Peyer's patch (tissue), 4 donors: ENCODE results near the gene SMIM34.

Experiments used
- POLR2A ChIP-seq, 2 donors: fragments of 450-650 bp; IDR thresholded peaks; one replicate each; pipeline ENCODE4 v1.5.1; 2017; ENCODE audit warnings: antibody characterized with exemption in 2 of 2, mild to moderate bottlenecking in 2 of 2, moderate library complexity in 2 of 2
- TF ChIP-seq, protein P1 (sequence below), 6 experiments: fragments of 450-650 bp in 4 of 6; fragments of 200-600 bp in 2 of 6; sonication (generic) in 1 of 6; IDR thresholded peaks; one replicate each; pipeline ENCODE4 v1.5.1; 2017 to 2019; ENCODE audit warnings: antibody characterized with exemption in 6 of 6, mild to moderate bottlenecking in 3 of 6, moderate library complexity in 1 of 6

DNA sequence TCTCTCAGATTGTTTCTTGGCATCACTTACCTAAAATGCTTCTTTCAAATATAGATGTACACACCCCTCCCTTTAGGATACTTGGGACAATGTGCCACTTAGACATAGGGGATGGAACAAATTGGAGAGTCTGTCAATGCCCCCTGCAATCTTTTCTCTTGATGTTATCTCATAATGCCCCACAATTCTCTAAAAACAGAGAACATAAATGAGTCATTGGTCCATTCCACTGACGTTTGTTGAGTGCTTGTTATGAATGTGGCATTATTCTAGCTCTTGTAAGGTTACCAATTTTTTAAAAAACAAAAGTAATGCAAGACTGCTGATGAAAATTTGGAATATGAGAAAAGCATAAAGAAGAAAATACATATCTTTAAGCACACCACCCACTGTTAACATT lies 54.0 kb downstream of the SMIM34 start:
- TF ChIP-seq, protein P1, sequence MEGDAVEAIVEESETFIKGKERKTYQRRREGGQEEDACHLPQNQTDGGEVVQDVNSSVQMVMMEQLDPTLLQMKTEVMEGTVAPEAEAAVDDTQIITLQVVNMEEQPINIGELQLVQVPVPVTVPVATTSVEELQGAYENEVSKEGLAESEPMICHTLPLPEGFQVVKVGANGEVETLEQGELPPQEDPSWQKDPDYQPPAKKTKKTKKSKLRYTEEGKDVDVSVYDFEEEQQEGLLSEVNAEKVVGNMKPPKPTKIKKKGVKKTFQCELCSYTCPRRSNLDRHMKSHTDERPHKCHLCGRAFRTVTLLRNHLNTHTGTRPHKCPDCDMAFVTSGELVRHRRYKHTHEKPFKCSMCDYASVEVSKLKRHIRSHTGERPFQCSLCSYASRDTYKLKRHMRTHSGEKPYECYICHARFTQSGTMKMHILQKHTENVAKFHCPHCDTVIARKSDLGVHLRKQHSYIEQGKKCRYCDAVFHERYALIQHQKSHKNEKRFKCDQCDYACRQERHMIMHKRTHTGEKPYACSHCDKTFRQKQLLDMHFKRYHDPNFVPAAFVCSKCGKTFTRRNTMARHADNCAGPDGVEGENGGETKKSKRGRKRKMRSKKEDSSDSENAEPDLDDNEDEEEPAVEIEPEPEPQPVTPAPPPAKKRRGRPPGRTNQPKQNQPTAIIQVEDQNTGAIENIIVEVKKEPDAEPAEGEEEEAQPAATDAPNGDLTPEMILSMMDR (IDR thresholded peaks at IDR 0.05): no peak
- TF ChIP-seq POLR2A (IDR thresholded peaks at IDR 0.05): no peak
